Stimulated activated CD4-positive, alpha-beta T cell treated with anti-CD3 and anti-CD28 coated beads, TNF-alpha, amount 100 ng/mL, for 24 hours (primary cell): ENCODE data around the gene GMPR2.

Experiments
- DNase-seq, 3 experiments: peaks; one replicate each; pipeline ENCODE4 v3.0.0-alpha.2; 2020; ENCODE audit warnings: low read depth in 3 of 3

GMPR2 gene

GRCh38 chr14:24286996-24287395 lies 54.3 kb downstream of the GMPR2 start:
- no peak for DNase-seq
